ENCODE results near the gene CTSA. TPM values are rescaled to one million over a fixed set of nuclear protein-coding genes. Genes with fewer than 3 reads are reported as not detected.

CTSA gene
- total RNA-seq = 172 to 199 TPM (median 175 TPM) in 3 replicates
- long read RNA-seq, transcript CTSA-201 (15 exons, 1,898 nt) = minor isoform, 13 of 425 reads
- long read RNA-seq, transcript CTSA-203 (14 exons, 1,972 nt) = minor isoform, 43 of 425 reads
- long read RNA-seq, transcript CTSA-204 (15 exons, 2,149 nt) = major isoform, 328 of 425 reads
- long read RNA-seq, partial matches to known transcripts = 23 of 425 reads
- long read RNA-seq, other reads (novel, unspliced or antisense) = 17 of 425 reads

GRCh38 chr20:45890985-45891983, at the start of gene CTSA, which contains the start of gene NEURL2:
TSS of gene CTSA (plus strand) at chr20:45891335. CDS start at chr20:45891569, 234 bp downstream.
TSS of gene NEURL2 (minus strand) at chr20:45891208. CDS start at chr20:45890991, 217 bp downstream.
- Mint-ChIP-seq H3K27ac (ENCODE audit: unreplicated experiment) (peak within 1 kb of the TSS; percentile 94), H3K27me3 (ENCODE audit: low read depth) (no peaks in the 10 kb centered on the region), H3K9me3 (ENCODE audit: low read depth) (no peaks in the 10 kb centered on the region), H3K4me3 (ENCODE audit: unreplicated experiment) (peak within 1 kb of the TSS; percentile 91), H3K4me1 (ENCODE audit: low read depth) (peaks cover 20% of the 10 kb centered on the region), H3K36me3 (ENCODE audit: low read depth) (peaks cover 3% of the 10 kb centered on the region)
- peak; percentile 96 for DNase-seq (ENCODE audit: low spot score)
- TF ChIP-seq CTCF (IDR thresholded peaks at IDR 0.05) = peak; percentile 25

DNA sequence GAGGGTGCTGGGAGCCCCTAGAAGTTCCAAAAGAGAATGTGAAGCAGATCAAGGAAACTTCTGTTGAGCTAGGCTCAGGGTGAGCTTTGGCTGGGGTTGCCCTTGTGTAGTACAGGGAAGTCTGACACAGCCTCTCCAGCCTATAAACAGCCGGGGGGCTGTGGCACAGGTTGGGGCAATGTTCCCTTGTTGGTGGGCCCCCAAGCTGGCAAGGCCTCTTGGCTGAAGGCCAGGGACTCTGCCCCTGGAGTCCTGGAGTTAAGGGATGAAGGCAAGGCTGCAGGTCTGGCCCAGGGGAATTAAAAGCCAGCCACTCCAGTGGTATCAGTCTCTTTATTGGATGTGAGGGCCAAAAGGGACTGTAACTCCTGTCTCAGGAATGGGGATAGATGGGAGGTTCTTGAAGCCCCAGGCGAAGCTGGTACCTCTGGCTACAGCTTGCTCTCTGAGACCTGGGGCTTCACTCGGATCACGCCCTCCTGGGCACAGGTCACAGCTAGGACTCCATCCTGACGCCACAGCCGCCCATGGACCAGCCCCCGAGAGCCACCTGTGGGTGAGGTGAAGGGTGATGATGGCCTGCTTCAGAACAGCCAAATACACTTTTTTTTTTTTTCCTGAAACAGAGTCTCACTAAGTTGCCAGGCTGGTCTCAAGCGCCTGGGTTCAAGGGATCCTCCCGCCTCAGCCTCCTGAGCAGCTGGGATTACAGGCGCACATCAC, 49.6 kb upstream of the CTSA start:
- no peaks in the 10 kb centered on the region for H3K27me3 Mint-ChIP-seq (ENCODE audit: low read depth)
- H3K36me3 Mint-ChIP-seq (ENCODE audit: low read depth) = peaks cover 6% of the 10 kb centered on the region
- no peak for DNase-seq (ENCODE audit: low spot score)
- no peaks in the 10 kb centered on the region for H3K9me3 Mint-ChIP-seq (ENCODE audit: low read depth)
- no peak overlapping the region for H3K4me3 Mint-ChIP-seq (ENCODE audit: unreplicated experiment)
- no peak overlapping the region for H3K27ac Mint-ChIP-seq (ENCODE audit: unreplicated experiment)
- peaks cover 16% of the 10 kb centered on the region for H3K4me1 Mint-ChIP-seq (ENCODE audit: low read depth)
- TF ChIP-seq CTCF (IDR thresholded peaks at IDR 0.05) = no peak

GRCh38 chr20:45842169-45842812, 48.8 kb upstream of the CTSA start:
- DNase-seq (ENCODE audit: low spot score) = no peak
- no peaks in the 10 kb centered on the region for H3K27me3 Mint-ChIP-seq (ENCODE audit: low read depth)
- peak overlapping the region; percentile 57 for H3K27ac Mint-ChIP-seq (ENCODE audit: unreplicated experiment)
- no peak overlapping the region for H3K4me3 Mint-ChIP-seq (ENCODE audit: unreplicated experiment)
- H3K9me3 Mint-ChIP-seq (ENCODE audit: low read depth) = no peaks in the 10 kb centered on the region
- H3K36me3 Mint-ChIP-seq (ENCODE audit: low read depth) = peaks cover 6% of the 10 kb centered on the region
- TF ChIP-seq CTCF (IDR thresholded peaks at IDR 0.05) = no peak
- peaks cover 9% of the 10 kb centered on the region for H3K4me1 Mint-ChIP-seq (ENCODE audit: low read depth)

DNA sequence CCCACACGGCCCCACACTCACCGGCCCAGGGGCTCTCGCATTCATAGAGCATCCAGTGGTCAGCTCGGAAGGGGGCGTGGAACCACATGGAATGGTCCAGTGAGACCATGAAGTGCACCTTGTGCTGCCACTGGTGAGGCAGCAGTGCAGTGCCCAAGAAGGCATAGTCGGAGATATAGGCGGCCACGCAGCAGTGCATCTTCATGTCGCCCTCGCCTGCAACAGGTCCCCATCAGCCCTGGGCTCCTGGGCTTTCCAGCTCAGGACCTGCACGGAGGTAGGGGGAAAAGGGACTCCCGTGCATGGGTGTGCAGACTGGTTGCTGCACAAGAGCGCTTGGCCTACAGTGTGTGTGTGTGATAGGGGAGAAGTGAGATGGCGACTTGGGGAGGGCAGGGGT, 47.6 kb upstream of the CTSA start:
- peaks cover 6% of the 10 kb centered on the region for H3K36me3 Mint-ChIP-seq (ENCODE audit: low read depth)
- H3K4me3 Mint-ChIP-seq (ENCODE audit: unreplicated experiment) = no peak overlapping the region
- no peaks in the 10 kb centered on the region for H3K27me3 Mint-ChIP-seq (ENCODE audit: low read depth)
- no peak for DNase-seq (ENCODE audit: low spot score)
- no peaks in the 10 kb centered on the region for H3K9me3 Mint-ChIP-seq (ENCODE audit: low read depth)
- TF ChIP-seq CTCF (IDR thresholded peaks at IDR 0.05) = no peak
- H3K27ac Mint-ChIP-seq (ENCODE audit: unreplicated experiment) = no peak overlapping the region
- H3K4me1 Mint-ChIP-seq (ENCODE audit: low read depth) = peaks cover 7% of the 10 kb centered on the region
